Tibial artery (tissue), 4 donors: Measurements from ENCODE around the gene IFNGR2.
"Not testable (repeated sequence)": the region's sequence is repeated elsewhere in the genome, so short reads cannot be mapped to it uniquely, and the experiment has no call there.

Source experiments
- DNase-seq, 2 donors: peaks; one replicate each; pipeline ENCODE4 v3.0.0-alpha.2; 2019
- H3K27ac ChIP-seq, 2 donors: fragments of 200-600 bp; sonication (generic) in 1 of 2; 1 replicate in 1 of 2; 2 replicates in 1 of 2; pipeline ENCODE4 v1.5.1; 2018 to 2019; ENCODE audit warnings: mild to moderate bottlenecking in 1 of 2
- H3K27me3 ChIP-seq, 2 donors: fragments of 200-600 bp; sonication (generic) in 1 of 2; one replicate each; pipeline versions ENCODE4 v1.5.1 to v1.6.0; 2016 to 2019
- H3K36me3 ChIP-seq, 3 donors: fragments of 200-600 bp; sonication (generic) in 2 of 3; one replicate each; pipeline ENCODE4 v1.5.1; 2016 to 2019; ENCODE audit warnings: mild to moderate bottlenecking in 2 of 3
- H3K4me1 ChIP-seq, 4 donors: fragments of 200-600 bp; sonication (generic) in 2 of 4; 1 replicate in 3 of 4; 2 replicates in 1 of 4; pipeline ENCODE4 v1.5.1; 2016 to 2019
- H3K4me3 ChIP-seq, 2 donors: fragments of 200-600 bp; sonication (generic) in 1 of 2; 1 replicate in 1 of 2; 2 replicates in 1 of 2; pipeline ENCODE4 v1.5.1; 2018 to 2019; ENCODE audit warnings: mild to moderate bottlenecking in 2 of 2
- H3K9me3 ChIP-seq, 3 donors: fragments of 200-600 bp; sonication (generic) in 1 of 3; one replicate each; pipeline ENCODE4 v1.5.1; 2016 to 2019
- CTCF ChIP-seq, 2 experiments: fragments of 200-600 bp in 1 of 2; fragments of 450-650 bp in 1 of 2; IDR thresholded peaks; one replicate each; pipeline ENCODE4 v1.5.1; 2017 to 2019; ENCODE audit warnings: antibody characterized with exemption in 2 of 2, mild to moderate bottlenecking in 1 of 2, moderate library complexity in 1 of 2
- intact Hi-C: fragments of 100-400 bp; cut with DNase I; formaldehyde crosslinking; loops from one replicate; pipeline ENCODE4 v1.15.0; 2023; ENCODE audit warnings: low total_unique reads

The IFNGR2 gene

GRCh38 chr21:33375101-33375644, 28.0 kb upstream of the IFNGR2 start:
- intact Hi-C loops, result loop anchor here (10.0 kb wide), 1 partner anchor 180 kb away; no protein-coding TSS in a partner anchor
- H3K27me3 ChIP-seq, result no peaks in the 10 kb centered on the region
- H3K27ac ChIP-seq, result no peak overlapping the region
- no peak for TF ChIP-seq CTCF (IDR thresholded peaks at IDR 0.05)
- no peak for DNase-seq
- no peaks in the 10 kb centered on the region for H3K9me3 ChIP-seq
- H3K4me1 ChIP-seq, result peaks cover 0 to 18% (median 7%) of the 10 kb centered on the region in 4 donors
- H3K36me3 ChIP-seq, result no peaks in the 10 kb centered on the region
- no peak overlapping the region for H3K4me3 ChIP-seq

GRCh38 chr21:33377221-33377920, 25.8 kb upstream of the IFNGR2 start:
- no peak for TF ChIP-seq CTCF (IDR thresholded peaks at IDR 0.05)
- peak in 1 of 2 donors; percentile 65 for DNase-seq

GRCh38 chr21:33378081-33378480, 25.1 kb upstream of the IFNGR2 start:
- H3K9me3 ChIP-seq, result no peaks in the 10 kb centered on the region
- H3K27ac ChIP-seq, result no peak overlapping the region
- no peak for DNase-seq
- no peak overlapping the region for H3K4me3 ChIP-seq
- no peaks in the 10 kb centered on the region for H3K36me3 ChIP-seq
- intact Hi-C loops, result loop anchor here (10.0 kb wide), 1 partner anchor 183 kb away; no protein-coding TSS in a partner anchor
- no peak for TF ChIP-seq CTCF (IDR thresholded peaks at IDR 0.05)
- peaks cover 0 to 33% (median 22%) of the 10 kb centered on the region in 4 donors for H3K4me1 ChIP-seq
- no peaks in the 10 kb centered on the region for H3K27me3 ChIP-seq

More at GRCh38 chr21:33377221-33377920, 25.8 kb upstream of the IFNGR2 start:
- H3K4me3 ChIP-seq, result no peak overlapping the region
- H3K36me3 ChIP-seq, result no peaks in the 10 kb centered on the region
- peaks cover 0 to 26% (median 17%) of the 10 kb centered on the region in 4 donors for H3K4me1 ChIP-seq
- no peaks in the 10 kb centered on the region for H3K27me3 ChIP-seq
- H3K27ac ChIP-seq, result no peak overlapping the region
- no peaks in the 10 kb centered on the region for H3K9me3 ChIP-seq
- intact Hi-C loops, result loop anchor here (10.0 kb wide), 1 partner anchor 183 kb away; no protein-coding TSS in a partner anchor

GRCh38 chr21:33379934-33380333, 23.3 kb upstream of the IFNGR2 start:
- intact Hi-C loops, result loop anchor here (10.0 kb wide), 1 partner anchor 185 kb away; no protein-coding TSS in a partner anchor
- DNase-seq, result peak in 1 of 2 donors; percentile 49
- Histone ChIP-seq H3K27ac (peak overlapping the region; percentile 68 to 70), H3K4me1 (peaks cover 0 to 42% (median 26%) of the 10 kb centered on the region in 4 donors)
- not testable (repeated sequence) for H3K27me3 ChIP-seq, H3K4me3 ChIP-seq, H3K9me3 ChIP-seq, H3K36me3 ChIP-seq

- Histone ChIP-seq H3K27ac (peak overlapping the region; percentile 68 to 70), H3K4me3 (no peak overlapping the region), H3K27me3 (no peaks in the 10 kb centered on the region), H3K9me3 (no peaks in the 10 kb centered on the region), H3K36me3 (no peaks in the 10 kb centered on the region), H3K4me1 (peaks cover 0 to 42% (median 26%) of the 10 kb centered on the region in 4 donors)
- no peak for TF ChIP-seq CTCF (IDR thresholded peaks at IDR 0.05)
- intact Hi-C loops, result no loop called here
- DNase-seq, result peak; percentile 94 to 97
These were observed 22.7 kb upstream of the IFNGR2 start for GRCh38 chr21:33380483-33380998.

GRCh38 chr21:33381381-33381780, 21.8 kb upstream of the IFNGR2 start:
- H3K27me3 ChIP-seq, intact Hi-C loops: not testable (repeated sequence)
- peak overlapping the region in 1 of 2 donors; percentile 70 for H3K27ac ChIP-seq

More at GRCh38 chr21:33381381-33381780, 21.8 kb upstream of the IFNGR2 start:
- H3K36me3 ChIP-seq, H3K9me3 ChIP-seq, DNase-seq, H3K4me3 ChIP-seq: not testable (repeated sequence)
- H3K4me1 ChIP-seq, result peaks cover 0 to 42% (median 26%) of the 10 kb centered on the region in 4 donors
